ENCODE measurements around the gene SLC22A1.

- TF ChIP-seq POLR2A (IDR thresholded peaks at IDR 0.05): no peak
- TF ChIP-seq, protein P1, sequence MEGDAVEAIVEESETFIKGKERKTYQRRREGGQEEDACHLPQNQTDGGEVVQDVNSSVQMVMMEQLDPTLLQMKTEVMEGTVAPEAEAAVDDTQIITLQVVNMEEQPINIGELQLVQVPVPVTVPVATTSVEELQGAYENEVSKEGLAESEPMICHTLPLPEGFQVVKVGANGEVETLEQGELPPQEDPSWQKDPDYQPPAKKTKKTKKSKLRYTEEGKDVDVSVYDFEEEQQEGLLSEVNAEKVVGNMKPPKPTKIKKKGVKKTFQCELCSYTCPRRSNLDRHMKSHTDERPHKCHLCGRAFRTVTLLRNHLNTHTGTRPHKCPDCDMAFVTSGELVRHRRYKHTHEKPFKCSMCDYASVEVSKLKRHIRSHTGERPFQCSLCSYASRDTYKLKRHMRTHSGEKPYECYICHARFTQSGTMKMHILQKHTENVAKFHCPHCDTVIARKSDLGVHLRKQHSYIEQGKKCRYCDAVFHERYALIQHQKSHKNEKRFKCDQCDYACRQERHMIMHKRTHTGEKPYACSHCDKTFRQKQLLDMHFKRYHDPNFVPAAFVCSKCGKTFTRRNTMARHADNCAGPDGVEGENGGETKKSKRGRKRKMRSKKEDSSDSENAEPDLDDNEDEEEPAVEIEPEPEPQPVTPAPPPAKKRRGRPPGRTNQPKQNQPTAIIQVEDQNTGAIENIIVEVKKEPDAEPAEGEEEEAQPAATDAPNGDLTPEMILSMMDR (IDR thresholded peaks at IDR 0.05): no peak
Measured at GRCh38 chr6:160110586-160111123, 11.0 kb upstream of the SLC22A1 start.
